ENCODE results near the gene EXOC6.

The EXOC6 gene

DNA sequence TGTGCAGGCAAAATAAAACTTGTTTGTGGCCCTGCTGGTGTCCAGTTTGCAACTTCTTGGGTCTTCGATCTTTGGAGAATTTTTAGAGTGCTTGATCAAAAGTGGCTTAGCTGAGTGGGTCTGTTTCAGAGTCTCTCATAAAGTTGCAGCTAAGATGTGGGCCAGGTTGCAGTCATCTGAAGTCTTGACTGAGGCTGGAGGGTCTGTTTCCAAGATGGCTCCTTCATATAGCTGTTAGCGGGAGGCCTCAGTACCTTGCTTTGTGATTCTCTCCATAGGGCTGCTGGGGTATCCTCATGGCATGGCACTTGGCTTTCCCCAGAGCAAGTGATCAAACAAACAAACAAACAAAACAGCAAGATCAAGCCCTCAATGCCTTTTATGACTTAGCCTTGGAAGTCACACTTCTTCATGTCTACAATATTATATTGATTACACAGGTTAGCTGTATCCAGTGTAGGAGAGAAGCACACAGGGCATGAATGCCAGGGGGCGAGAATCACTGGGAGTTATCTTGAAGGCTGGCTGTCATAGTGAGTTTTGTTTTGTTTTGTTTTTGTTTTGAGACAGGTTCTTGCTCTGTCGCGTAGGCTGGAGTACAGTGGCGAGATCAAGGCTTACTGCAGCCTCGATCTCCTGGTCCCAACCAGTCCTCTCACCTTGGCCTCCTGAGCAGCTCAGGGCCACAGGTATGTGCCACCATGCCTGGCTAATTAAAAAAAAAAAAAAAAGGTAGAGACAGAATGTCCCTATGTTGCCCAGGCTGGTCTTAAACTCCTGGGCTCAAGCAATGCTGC, 235.6 kb downstream of the EXOC6 start (continued):
- TF ChIP-seq, protein P1, sequence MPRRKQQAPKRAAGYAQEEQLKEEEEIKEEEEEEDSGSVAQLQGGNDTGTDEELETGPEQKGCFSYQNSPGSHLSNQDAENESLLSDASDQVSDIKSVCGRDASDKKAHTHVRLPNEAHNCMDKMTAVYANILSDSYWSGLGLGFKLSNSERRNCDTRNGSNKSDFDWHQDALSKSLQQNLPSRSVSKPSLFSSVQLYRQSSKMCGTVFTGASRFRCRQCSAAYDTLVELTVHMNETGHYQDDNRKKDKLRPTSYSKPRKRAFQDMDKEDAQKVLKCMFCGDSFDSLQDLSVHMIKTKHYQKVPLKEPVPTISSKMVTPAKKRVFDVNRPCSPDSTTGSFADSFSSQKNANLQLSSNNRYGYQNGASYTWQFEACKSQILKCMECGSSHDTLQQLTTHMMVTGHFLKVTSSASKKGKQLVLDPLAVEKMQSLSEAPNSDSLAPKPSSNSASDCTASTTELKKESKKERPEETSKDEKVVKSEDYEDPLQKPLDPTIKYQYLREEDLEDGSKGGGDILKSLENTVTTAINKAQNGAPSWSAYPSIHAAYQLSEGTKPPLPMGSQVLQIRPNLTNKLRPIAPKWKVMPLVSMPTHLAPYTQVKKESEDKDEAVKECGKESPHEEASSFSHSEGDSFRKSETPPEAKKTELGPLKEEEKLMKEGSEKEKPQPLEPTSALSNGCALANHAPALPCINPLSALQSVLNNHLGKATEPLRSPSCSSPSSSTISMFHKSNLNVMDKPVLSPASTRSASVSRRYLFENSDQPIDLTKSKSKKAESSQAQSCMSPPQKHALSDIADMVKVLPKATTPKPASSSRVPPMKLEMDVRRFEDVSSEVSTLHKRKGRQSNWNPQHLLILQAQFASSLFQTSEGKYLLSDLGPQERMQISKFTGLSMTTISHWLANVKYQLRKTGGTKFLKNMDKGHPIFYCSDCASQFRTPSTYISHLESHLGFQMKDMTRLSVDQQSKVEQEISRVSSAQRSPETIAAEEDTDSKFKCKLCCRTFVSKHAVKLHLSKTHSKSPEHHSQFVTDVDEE (CRISPR knock-in tag; IDR thresholded peaks at IDR 0.05) = no peak
- TF ChIP-seq CREB5 (CRISPR knock-in tag; IDR thresholded peaks at IDR 0.05; ENCODE audit: low read depth) = no peak

GRCh38 chr10:93085272-93085859, 237.0 kb downstream of the EXOC6 start:
- no peak for TF ChIP-seq ZC3H10 (CRISPR knock-in tag; IDR thresholded peaks at IDR 0.05)
- no peak for TF ChIP-seq CREB5 (CRISPR knock-in tag; IDR thresholded peaks at IDR 0.05; ENCODE audit: low read depth)
- TF ChIP-seq ARNTL (CRISPR knock-in tag; IDR thresholded peaks at IDR 0.05; ENCODE audit: borderline replicate concordance, low read depth) = no peak
- TF ChIP-seq GLIS3 (CRISPR knock-in tag; IDR thresholded peaks at IDR 0.05) = no peak
- no peak for TF ChIP-seq POU6F1 (CRISPR knock-in tag; IDR thresholded peaks at IDR 0.05; ENCODE audit: borderline replicate concordance, low read depth)
- TF ChIP-seq ZNF70 (CRISPR knock-in tag; IDR thresholded peaks at IDR 0.05) = no peak
- no peak for TF ChIP-seq ZFP3 (CRISPR knock-in tag; IDR thresholded peaks at IDR 0.05)
- no peak for ATAC-seq

DNA sequence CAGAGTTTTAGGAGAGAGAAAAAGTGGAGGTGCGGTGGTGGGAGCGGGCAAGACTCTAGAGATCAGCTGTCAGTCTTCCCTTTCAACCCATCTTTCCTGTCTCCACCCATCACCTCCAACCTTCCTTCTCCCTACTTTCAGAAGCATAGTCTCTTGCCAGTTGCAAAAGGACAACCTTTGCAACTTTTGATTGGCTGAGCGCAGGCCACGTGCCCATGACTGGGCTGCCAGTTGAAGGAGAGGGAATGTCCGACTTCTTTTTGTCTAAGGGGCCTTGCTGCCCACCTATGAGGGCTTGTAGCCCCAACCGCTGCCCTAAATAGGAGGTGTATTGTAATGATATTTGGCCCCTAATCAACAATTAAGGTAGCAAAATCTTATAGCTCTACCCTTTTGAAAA, 238.0 kb downstream of the EXOC6 start:
- TF ChIP-seq TOX (CRISPR knock-in tag; IDR thresholded peaks at IDR 0.05; ENCODE audit: borderline replicate concordance) (no peak), ARNTL (CRISPR knock-in tag; IDR thresholded peaks at IDR 0.05; ENCODE audit: borderline replicate concordance, low read depth) (no peak), BACH2 (CRISPR knock-in tag; IDR thresholded peaks at IDR 0.05; ENCODE audit: borderline replicate concordance) (no peak), CSDC2 (CRISPR knock-in tag; IDR thresholded peaks at IDR 0.05) (no peak), ZNF8 (CRISPR knock-in tag; IDR thresholded peaks at IDR 0.05) (no peak), PATZ1 (CRISPR knock-in tag; IDR thresholded peaks at IDR 0.05; ENCODE audit: borderline replicate concordance) (no peak), ISL1 (CRISPR knock-in tag; IDR thresholded peaks at IDR 0.05) (no peak), ZNF70 (CRISPR knock-in tag; IDR thresholded peaks at IDR 0.05) (no peak), CSRNP3 (CRISPR knock-in tag; IDR thresholded peaks at IDR 0.05) (no peak), ESRRG (CRISPR knock-in tag; IDR thresholded peaks at IDR 0.05) (no peak), GLIS3 (CRISPR knock-in tag; IDR thresholded peaks at IDR 0.05) (no peak), POU6F1 (CRISPR knock-in tag; IDR thresholded peaks at IDR 0.05; ENCODE audit: borderline replicate concordance, low read depth) (no peak), OSR1 (CRISPR knock-in tag; IDR thresholded peaks at IDR 0.05) (no peak), ZFP3 (CRISPR knock-in tag; IDR thresholded peaks at IDR 0.05) (no peak), ZC3H10 (CRISPR knock-in tag; IDR thresholded peaks at IDR 0.05) (no peak)
- TF ChIP-seq, protein P1 (CRISPR knock-in tag; IDR thresholded peaks at IDR 0.05) = no peak
- ATAC-seq = no peak

Data from SK-N-SH treated with all-trans-retinoic acid at 6 μM for 48 hours (cell line).